HG03108 (cell line): ENCODE measurements around the gene SAFB.
"Not testable (repeated sequence)": the region's sequence is repeated elsewhere in the genome, so short reads cannot be mapped to it uniquely, and the experiment has no call there.

Experiments
- ATAC-seq: cut with Tn5 transposase; IDR thresholded peaks from one replicate; pipeline ENCODE4 v1.9.1; 2021; ENCODE audit warnings: moderate library complexity; ENCODE audit not compliant: unreplicated experiment

Gene SAFB

DNA sequence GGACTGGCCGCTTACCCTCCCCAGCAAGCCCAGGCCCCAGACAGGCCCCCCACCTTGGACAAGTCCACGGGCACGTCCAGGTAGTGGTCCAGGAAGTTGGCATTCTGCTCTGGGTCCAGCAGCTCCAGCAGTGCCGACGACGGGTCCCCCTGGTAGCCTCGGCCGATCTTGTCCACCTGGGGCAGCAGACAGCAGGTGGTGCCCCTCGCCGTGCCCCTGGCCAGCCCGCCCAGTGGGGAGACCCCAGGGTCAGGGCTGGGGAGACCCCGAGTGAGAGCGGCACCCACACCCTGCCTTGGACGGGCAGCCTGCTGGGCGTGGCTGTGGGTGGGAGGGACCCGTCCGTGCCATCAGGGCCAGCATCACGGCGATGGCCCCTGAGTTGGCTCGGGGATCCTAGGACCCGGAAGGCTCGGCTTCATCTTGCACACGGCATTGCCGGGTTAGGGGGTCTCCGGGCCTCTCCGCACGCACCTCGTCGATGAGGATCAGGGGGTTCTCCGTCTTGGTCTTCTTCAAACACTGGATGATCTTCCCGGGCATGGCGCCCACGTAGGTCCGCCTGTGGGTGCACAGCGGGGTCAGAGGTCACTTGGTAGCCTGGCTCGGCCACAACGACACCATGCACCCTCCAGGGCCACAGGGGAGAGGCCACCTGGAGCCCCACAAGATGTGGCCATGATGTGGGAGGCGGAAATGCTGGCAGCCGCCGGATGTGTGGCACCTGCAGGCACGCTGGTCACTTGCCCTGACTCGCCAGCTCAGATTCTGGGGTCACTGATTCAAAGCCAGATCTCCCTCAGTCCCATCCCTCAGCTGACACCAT, 73.5 kb downstream of the SAFB start:
- ATAC-seq: no peak

GRCh38 chr19:5697022-5697889, 74.4 kb downstream of the SAFB start:
- ATAC-seq: no peak

DNA sequence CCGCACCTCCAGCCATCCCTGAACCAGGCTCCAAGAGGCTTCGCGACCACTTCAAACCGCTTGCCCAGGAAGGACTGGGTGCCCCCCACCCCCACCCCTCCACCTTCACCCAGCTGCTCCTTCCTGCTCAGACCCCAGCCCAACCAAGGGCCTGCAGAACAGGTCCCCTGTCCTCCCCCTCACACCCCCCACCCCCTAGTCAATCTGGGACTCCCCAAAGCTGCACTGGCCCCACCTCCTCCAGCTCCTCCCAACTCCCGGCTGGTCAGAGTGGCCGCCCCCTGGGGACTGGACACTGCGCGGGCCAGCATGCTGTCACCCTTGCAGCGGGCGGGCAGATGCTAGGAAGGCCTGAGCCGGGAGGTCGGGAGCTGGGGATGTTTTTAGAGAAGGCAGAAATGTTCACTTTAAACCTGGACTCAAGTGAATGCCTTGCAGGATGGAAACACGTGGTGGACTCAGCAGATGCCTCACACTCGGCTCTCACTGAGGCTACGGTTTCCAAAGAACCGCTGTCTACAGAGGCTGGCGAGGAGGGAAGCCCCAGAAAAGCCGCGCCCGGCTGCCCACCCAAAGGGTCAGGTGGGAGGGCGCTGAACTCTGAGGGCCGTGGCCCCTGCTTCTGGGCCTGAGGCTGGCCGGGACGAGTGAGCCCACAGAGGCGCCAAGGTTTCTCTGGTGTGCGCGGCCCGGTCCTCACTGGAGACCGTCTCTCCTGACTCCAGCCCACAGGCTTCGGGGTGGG, 75.2 kb downstream of the SAFB start:
- ATAC-seq: no peak

DNA sequence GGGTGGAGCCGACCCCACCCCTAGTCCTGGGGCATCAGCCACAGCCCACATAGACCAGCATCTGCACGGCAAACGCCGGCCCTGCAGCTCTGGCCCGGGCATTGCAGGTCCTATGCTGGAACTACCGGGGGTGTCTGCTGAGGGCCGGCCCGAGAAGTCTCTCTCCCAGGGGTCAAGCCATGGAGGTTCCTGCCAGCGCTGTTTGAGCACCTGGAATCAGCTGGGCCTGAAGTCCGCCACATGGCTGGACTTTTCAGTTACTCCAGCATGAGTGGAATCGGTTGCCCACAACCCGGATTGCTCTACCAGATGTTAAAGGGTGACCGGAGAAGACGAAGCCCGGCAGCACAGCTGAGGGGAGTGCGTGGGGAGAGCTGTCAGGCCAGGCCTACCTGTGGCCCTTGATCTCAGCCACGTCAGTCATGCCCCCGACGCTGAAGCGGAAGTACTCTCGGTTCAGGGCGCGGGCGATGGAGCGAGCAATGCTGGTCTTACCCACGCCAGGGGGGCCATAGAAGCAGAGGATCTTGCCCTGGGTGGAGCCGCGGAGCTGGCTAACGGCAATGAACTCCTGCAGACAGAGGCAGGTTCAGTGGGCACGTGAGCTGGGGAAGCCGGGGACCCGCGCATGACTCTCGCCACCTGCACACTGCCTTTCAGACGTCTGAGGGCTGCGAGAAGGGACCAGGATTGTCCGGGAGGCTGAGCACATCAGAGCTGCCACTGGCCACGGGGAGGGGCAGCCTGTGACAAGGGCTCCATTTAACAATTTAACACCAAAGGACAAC, 75.9 kb downstream of the SAFB start:
- no peak for ATAC-seq

GRCh38 chr19:5700455-5701092, 77.7 kb downstream of the SAFB start:
- no peak for ATAC-seq

DNA sequence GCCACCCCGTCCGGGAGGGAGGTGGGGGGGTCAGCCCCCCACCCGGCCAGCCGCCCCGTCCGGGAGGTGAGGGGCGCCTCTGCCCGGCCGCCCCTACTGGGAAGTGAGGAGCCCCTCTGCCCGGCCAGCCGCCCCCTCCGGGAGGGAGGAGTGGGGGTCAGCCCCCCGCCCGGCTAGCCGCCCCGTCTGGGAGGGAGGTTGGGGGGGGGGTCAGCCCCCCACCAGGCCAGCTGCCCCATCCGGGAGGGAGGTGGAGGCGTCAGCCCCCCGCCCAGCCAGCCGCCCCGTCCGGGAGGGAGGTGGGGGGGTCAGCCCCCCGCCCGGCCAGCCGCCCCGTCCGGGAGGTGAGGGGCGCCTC, 79.1 kb downstream of the SAFB start:
- ATAC-seq: not testable (repeated sequence)

DNA sequence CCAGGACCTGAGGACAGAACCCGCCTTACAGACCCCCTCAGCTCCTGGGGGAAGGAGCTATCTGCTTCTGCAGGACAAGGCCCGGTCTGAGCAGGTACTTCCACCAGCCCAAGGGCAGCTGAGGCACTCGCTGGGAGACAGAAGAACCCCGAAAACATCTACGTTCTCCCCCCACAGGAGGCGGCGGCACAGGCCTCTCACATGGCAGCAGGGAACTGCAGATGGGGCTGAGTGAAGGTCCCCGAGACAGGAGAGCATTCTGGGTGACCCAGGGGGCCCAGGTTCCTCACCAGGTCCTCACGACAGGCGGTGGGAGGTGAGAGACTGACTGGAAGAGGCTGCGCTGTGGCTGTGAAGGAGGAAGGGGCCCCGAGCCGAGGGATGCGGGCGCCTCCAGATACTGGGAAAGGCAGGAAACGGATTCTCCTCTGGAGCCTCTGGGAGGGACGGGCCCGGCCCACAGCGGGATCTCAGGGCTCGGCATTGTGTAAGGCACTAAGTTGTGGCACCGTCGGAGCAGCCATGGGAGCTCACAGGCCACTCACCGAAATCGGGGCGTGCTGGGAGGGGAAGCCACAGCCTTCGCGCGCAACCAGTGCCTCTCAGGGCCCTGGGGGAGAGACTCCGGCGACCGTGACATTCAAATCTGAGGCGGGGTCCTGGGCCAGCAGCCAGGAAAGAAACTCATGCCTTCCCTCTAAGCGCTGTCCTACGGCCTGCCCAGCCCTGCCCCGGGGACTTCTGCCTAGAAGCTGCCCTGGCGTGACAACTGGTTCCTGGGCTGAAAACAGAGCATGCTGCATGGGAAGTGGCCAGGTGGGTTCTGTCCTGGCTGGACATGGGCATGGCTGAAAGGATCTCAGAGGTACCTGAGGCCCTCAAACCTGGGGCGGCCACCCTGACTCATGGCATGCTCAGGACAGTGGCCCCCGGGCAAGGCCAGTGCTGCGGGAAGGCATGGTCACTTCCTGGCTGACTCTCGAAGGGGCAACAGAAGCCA, 81.2 kb downstream of the SAFB start:
- ATAC-seq: no peak

DNA sequence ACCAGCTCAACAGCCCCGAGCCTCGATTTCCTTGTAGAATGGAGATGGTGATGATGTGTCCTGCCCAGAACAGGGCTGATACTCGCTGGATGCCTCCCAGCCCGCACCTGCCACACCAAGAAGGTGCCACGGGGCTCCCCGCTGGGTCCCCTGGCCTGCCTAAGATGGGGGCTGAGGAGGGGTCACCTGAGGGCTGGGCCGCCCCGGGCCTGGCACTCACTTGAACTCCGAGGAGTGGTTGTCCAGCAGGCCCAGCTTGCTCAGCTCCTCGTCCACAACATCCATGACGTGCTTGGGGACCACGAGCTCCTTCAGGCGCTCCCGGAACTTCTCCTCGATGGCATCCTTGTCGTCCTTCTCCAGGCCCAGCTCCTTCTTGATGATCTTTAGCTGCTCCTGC, 82.7 kb downstream of the SAFB start:
- no peak for ATAC-seq

GRCh38 chr19:5706876-5707573, 84.1 kb downstream of the SAFB start:
- no peak for ATAC-seq

DNA sequence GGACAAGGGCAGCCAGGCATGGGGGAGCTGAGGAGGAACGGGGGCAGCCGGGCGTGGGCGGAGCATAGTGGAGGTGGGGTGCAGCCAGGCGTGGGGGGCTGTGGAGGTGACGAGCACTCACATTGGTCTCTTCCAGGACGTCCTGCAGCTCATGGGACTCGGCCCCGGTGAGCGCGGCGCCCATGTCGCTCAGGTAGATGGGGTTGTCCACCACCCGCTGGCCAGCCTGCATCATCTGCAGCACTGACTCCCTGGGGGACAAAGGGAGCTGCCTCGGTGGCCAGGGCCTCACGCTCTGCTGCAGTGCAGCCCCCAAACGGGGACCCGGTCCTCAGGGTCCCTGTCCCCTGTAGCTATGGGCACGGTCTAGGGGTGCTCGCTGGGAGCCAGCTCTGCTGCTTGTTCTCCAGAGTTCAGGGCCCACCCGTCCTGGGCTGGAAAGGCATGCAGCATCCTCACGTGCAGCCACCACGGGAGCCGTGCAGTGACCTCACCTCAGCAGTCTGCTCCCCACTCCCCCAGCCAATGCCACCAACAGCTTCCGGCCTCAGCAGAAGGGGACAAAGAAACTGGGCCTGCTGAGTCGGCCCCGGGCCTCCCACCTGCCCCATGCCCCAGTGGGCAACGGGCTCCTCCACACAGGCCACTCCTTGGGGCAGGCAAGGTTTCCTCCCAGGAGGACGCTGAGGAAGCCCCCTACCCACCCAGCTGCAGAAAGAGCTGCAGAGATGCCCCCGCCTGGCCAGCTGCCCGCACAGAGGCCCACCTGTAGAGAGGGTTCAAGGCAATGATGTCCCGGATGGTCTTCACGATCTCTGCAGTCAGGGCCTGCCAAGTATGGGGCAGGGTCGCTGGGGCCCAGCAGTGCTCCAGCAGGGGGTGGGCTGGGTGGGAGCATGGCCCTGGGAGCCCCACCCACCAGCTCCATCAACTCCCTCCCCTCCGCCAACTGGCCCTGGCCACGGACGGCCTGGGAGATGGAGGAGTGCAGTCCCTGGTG, 85.0 kb downstream of the SAFB start:
- ATAC-seq: no peak

DNA sequence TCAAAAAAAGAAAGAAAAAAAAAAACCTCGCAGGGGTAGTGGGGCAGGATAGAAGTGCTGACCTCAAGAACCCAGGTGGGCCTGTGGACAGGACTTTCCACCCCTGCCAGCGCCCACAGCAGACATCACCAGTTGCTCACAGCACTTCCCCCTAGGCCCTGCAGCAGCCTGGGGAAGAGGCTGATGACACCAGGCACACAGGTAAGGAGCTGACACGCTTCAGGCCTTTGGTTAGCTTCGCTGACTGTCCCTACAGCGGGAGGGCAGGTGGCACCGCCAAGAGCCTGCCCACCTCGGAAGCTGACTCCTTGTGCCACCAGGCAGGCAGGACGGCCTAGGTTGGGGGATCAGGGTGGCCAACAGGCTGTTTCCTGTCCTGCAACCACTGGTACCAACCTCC, 88.1 kb downstream of the SAFB start:
- ATAC-seq: no peak

DNA sequence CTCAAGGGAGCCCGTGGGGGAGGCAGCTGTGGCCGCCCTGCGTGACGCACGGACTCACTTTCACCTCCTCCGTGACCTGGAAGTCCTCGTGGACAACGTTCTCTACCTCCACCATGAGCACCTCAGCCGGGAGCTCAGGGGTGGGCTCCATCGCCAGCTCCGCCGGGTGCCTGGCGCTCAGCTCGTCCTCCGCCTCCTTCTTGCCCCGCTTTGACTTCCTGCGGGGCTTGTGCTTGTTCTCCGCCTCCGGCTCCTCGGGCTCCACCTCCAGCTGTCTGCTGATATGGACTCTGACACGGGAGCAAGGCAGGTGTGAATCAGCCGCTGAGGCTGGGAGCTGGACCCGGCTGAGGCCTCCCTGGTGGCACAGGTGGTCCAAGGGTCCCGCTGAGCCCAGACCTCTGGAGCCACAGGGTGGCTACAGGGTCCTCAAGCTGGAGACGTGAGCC, 88.9 kb downstream of the SAFB start:
- ATAC-seq: no peak

DNA sequence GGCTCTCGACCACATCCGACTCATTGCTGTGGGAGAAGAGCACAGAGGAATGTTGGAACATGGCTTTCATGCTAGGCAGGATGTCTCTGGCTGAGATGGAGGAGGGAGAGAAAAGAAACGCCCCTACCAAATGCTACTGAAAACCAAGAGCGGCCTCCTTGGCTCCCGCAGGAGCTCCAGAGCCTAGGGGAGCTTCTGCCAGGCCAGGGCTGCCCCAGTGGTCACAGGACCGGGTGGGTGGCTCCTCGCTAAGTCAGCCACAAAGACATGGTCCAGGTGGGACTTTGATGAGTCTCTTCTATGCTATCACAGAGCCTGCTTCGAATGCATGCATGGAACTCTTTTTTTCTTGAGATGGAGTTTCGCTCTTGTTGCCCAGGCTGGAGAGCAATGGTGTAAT, 90.3 kb downstream of the SAFB start:
- ATAC-seq: no peak

DNA sequence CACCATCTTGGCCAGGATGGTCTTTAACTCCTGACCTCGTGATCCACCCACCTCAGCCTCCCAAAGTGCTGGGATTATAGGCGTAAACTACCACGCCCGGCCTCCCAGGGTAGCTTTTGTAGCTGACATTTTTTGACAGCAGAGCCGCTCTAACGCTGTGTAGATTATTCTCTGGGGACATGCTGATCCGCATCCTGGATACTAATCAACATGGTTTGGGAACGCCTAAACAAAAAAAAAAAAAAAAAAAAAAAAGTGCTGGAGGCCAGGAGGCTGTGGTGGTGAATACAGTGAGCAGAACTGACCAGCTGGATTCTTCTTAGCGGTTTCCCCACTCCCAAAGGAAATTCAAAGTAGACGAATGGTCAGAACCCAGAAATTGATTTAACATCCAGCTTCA, 91.9 kb downstream of the SAFB start:
- ATAC-seq: no peak

DNA sequence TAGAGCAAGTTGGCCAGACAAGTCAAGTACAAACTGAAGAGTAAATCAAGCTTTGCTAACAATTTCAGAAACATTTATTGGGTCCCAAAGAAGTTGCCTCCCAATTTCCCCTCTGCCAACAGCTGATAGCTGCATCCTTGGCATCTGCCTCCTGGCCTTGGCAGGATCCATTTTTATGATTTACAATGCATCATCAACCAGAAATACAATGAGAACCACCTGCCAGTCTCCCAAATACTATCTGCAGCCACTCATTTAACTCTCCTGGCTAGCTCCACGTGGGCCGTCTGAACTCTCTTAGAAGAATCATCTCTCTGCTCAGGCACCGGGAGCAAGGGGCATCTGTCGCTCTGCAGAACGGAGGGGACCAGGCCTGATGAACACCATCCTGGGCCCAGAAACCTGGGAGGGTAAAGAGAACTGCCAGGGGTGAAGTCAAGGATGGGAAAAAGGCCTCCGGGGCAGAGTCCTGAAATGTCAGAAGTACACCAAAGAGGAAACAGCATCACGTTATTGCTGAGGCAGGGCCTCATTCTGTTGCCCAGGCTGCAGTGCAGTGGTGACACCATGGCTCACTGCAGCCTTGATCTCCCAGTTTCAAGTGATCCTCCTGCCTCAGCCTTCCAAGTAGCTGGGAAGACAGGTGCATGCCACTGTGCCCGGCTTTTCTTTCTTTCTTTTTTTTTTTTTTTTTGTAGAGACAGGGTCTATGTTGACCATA, 94.5 kb downstream of the SAFB start:
- no peak for ATAC-seq
